ENCODE results near the gene PRKACA. TPM values are rescaled to one million over a fixed set of nuclear protein-coding genes. Genes with fewer than 3 reads are reported as not detected.

Gene PRKACA
- total RNA-seq, 1 donor from 2014 or later = 22.2 TPM

GRCh38 chr19:14112051-14112808 is 5.3 kb downstream of the PRKACA start:
- H3K27ac ChIP-seq = no peak overlapping the region
- Mint-ChIP-seq H3K4me3 (peak overlapping the region; percentile 64), H3K27ac (peak overlapping the region; percentile 79), H3K36me3 (no peaks in the 10 kb centered on the region), H3K4me1 (peaks cover 32% of the 10 kb centered on the region), H3K9me3 (no peaks in the 10 kb centered on the region), H3K27me3 (ENCODE audit: insufficient read depth, low read depth) (peaks cover 7% of the 10 kb centered on the region)
- H3K9me3 ChIP-seq (ENCODE audit: low read depth) = no peaks in the 10 kb centered on the region
- H3K79me2 ChIP-seq (ENCODE audit: low read depth) = peaks cover 19% of the 10 kb centered on the region
- H3K4me1 ChIP-seq = peaks cover 26% of the 10 kb centered on the region
- no peaks in the 10 kb centered on the region for H3K27me3 ChIP-seq
- H3K36me3 ChIP-seq = no peaks in the 10 kb centered on the region
- no peak overlapping the region for H3K9ac ChIP-seq
- no peak overlapping the region for H3K4me3 ChIP-seq
- H2AFZ ChIP-seq (replicated peaks) = no peak overlapping the region
- DNase-seq (ENCODE audit: low spot score) = no peak
- peaks cover 64% of the 10 kb centered on the region for H4K20me1 ChIP-seq (ENCODE audit: low read depth)
- peaks cover 9% of the 10 kb centered on the region for H3F3A ChIP-seq (ENCODE audit: low read depth)
- TF ChIP-seq EZH2phosphoT487 (IDR thresholded peaks at IDR 0.05) (no peak), EZH2 (IDR thresholded peaks at IDR 0.05) (no peak), CTCF (IDR thresholded peaks at IDR 0.05) (no peak)
- peak overlapping the region; percentile 35 for H3K4me2 ChIP-seq

- no peak for DNase-seq (ENCODE audit: low spot score)
- Histone ChIP-seq H3K27ac (no peak overlapping the region), H3K4me2 (no peak overlapping the region), H3K4me3 (no peak overlapping the region), H3F3A (ENCODE audit: low read depth) (peaks cover 6% of the 10 kb centered on the region), H2AFZ (replicated peaks) (no peak overlapping the region), H3K9ac (no peak overlapping the region), H3K9me3 (ENCODE audit: low read depth) (no peaks in the 10 kb centered on the region), H3K79me2 (ENCODE audit: low read depth) (peaks cover 12% of the 10 kb centered on the region), H4K20me1 (ENCODE audit: low read depth) (peaks cover 56% of the 10 kb centered on the region), H3K4me1 (peaks cover 21% of the 10 kb centered on the region), H3K36me3 (no peaks in the 10 kb centered on the region), H3K27me3 (no peaks in the 10 kb centered on the region)
- Mint-ChIP-seq H3K4me1 (peaks cover 28% of the 10 kb centered on the region), H3K27ac (no peak overlapping the region), H3K36me3 (no peaks in the 10 kb centered on the region), H3K27me3 (ENCODE audit: insufficient read depth, low read depth) (peaks cover 7% of the 10 kb centered on the region), H3K9me3 (no peaks in the 10 kb centered on the region), H3K4me3 (no peak overlapping the region)
- TF ChIP-seq CTCF (IDR thresholded peaks at IDR 0.05) = no peak
- TF ChIP-seq EZH2 (IDR thresholded peaks at IDR 0.05) = no peak
- no peak for TF ChIP-seq EZH2phosphoT487 (IDR thresholded peaks at IDR 0.05)
Measured at GRCh38 chr19:14111486-14111885, 6.1 kb downstream of the PRKACA start.

GRCh38 chr19:14110650-14111049 is 6.9 kb downstream of the PRKACA start:
- H3K9me3 ChIP-seq (ENCODE audit: low read depth) = no peaks in the 10 kb centered on the region
- DNase-seq (ENCODE audit: low spot score) = no peak
- Mint-ChIP-seq H3K27me3 (ENCODE audit: insufficient read depth, low read depth) (peaks cover 3% of the 10 kb centered on the region), H3K4me3 (no peak overlapping the region), H3K36me3 (no peaks in the 10 kb centered on the region), H3K9me3 (no peaks in the 10 kb centered on the region), H3K4me1 (peaks cover 19% of the 10 kb centered on the region), H3K27ac (no peak overlapping the region)
- peaks cover 5% of the 10 kb centered on the region for H3F3A ChIP-seq (ENCODE audit: low read depth)
- no peak overlapping the region for H2AFZ ChIP-seq (replicated peaks)
- no peak overlapping the region for H3K4me3 ChIP-seq
- no peak overlapping the region for H3K27ac ChIP-seq
- H3K36me3 ChIP-seq = no peaks in the 10 kb centered on the region
- no peaks in the 10 kb centered on the region for H3K27me3 ChIP-seq
- peaks cover 48% of the 10 kb centered on the region for H4K20me1 ChIP-seq (ENCODE audit: low read depth)
- H3K79me2 ChIP-seq (ENCODE audit: low read depth) = peaks cover 3% of the 10 kb centered on the region
- peaks cover 17% of the 10 kb centered on the region for H3K4me1 ChIP-seq
- TF ChIP-seq EZH2phosphoT487 (IDR thresholded peaks at IDR 0.05) (no peak), CTCF (IDR thresholded peaks at IDR 0.05) (no peak), EZH2 (IDR thresholded peaks at IDR 0.05) (no peak)
- no peak overlapping the region for H3K4me2 ChIP-seq
- no peak overlapping the region for H3K9ac ChIP-seq
